Epidermal melanocyte (primary cell): Measurements from ENCODE around the gene LRP3.

Experiments
- DNase-seq: peaks from one replicate; pipeline ENCODE4 v3.0.0; 2011; ENCODE audit warnings: low spot score; ENCODE audit not compliant: insufficient read length

LRP3 gene

DNA sequence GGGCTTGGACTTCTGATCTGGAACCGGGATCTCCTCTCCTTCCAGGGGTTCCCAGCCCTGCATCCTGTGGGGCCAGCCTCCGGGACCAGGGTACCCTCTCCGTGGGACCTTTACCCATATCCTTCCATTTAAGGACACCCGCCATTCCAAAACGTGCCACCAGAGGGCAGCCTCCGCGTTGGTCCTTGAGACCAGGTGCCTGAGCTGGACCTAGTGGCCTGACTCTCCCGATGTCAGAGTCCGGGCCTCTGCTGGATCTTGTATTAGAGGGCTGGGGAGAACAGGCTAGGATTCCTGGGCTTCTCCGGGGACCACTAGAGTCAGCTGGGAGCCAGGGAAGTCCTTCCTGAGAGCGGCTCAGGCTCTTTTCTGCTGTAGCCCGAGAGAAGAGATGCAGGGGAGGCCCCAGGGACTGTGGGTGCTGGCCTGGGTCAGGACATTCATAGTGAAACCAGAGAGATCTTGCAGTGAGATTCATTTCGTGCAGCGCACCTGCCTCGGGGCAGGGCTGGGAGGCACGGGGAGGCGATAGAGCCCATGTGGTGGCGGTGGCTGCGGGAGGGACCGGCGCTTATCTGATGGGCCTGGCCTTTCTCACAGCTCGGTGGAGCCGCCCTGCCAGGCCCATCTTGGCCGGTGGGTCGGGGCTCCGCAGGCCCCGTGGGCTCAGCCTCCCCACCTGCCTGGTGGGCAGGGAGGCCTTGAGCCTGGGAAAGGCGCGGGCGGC, 41.3 kb downstream of the LRP3 start:
- DNase-seq = peak; percentile 85

GRCh38 chr19:33235996-33236350, 41.8 kb downstream of the LRP3 start:
- DNase-seq = no peak

GRCh38 chr19:33236696-33237390, 42.7 kb downstream of the LRP3 start:
- DNase-seq = no peak

DNA sequence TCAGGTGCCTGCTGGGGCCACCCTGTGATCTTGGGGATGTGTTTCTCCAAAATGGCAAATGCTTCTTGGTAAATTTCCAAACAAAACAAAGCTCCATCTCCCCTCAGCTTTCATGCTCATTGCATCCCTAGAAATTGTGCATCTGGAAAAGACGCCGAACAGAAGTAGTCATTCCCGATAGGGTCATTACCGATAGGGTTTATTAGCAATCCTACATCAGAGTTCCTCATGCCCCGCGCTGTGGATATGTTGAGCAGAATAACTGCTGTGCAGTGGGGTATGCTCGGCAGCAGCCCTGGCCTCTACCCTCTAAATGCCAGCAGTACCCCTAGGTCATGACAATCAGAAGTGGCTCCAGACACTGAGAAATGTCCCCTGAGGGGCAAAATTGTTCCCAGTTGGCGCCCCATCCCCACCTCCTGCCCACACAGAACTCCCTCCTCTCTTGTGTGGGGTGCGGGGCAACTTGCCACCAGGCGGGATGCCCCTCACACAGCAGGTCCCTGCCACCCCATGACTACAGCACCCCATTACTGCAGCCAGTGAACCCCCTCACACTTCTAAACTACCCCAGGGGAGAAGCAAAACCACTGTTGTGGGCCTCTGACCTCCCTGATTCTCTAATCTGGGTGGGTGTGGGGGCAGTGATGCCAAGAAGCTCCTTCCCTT, 44.5 kb downstream of the LRP3 start:
- DNase-seq = no peak

GRCh38 chr19:33239223-33239975, 45.3 kb downstream of the LRP3 start:
- no peak for DNase-seq

GRCh38 chr19:33240181-33240771, 46.1 kb downstream of the LRP3 start:
- no peak for DNase-seq

GRCh38 chr19:33241091-33241529, 47.0 kb downstream of the LRP3 start:
- no peak for DNase-seq

DNA sequence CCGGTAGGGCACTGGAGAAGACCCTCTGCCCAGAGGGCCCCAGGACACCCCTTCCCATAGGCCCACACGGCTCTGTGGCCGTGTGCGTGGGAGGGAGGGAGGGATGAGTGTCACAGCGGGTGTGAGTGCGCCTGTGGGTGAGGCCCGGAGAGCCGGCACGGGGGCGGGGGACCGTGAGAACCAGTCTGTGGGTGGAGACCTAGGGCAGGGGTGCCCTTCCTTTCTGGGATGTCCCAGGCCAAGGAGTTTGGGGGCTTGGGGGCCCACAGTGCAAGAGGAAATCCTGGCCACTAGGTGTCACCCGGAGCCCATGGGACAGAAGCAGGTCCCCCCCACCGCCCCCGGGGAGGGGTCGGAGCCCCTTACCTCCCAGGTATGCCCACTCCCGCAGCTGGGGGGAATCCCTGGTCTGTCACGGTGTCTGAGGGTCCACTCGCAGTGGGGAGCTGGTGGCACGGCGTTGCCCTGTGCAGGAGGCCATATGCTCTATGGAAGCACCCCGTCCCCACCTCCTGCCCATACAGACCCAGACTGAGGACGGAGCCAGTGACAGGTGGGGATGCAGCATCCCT, 47.5 kb downstream of the LRP3 start:
- DNase-seq = no peak

DNA sequence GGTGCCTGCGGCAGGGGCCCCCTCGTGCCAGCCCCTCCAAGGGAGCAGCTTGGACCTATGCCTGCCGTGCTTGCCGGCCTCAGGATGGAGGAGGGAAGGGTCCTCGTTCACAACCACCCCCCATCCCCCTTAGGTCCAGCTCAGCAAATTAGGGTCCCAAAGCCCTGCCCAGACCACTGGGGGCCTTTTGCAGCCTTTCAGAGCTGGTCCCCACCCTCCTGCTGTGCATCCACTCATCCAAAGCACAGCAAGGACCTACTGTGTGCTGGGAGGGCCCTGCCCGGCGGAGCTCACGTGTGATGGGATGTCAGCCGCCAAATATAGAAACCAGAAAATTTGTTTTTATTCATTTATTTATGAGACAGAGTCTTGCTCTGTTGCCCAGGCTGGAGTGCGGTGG, 48.0 kb downstream of the LRP3 start:
- no peak for DNase-seq

- DNase-seq = no peak
Measured at GRCh38 chr19:33242911-33243310, 48.8 kb downstream of the LRP3 start.

DNA sequence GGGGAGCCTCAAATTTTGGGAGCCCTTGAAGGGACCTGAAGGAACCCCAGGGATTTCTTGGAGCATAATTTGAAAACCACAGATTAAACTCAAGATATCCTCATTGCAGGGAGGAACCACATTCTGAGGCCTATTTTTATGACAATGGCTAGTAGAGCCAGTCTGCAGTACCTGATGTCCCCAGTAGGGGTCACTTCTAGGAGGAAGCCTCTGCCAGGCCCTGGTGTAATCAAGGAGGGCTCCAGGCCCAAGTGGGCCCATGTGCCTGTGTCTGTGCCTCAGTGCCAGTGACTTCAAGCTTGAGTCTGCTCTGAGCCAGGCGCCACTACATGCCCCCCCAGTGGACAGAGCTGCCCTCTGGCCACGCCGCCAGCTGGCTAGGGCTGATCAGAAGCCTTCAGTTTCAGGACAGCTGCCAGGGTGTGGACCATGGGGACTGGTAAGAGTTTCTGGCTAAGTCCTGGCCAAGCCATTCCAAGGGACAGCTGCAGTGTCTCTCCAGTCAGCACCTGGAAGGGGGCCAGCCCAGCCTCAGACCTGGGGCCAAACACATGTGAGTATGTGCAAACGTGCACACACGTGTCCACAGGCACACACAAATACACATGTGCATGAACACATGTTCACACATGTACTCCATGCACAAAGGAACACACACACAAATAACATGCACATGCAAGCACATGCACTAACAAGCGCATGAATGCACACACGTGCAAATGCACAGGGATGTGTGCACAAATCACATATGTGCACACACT, 52.0 kb downstream of the LRP3 start:
- DNase-seq = no peak

DNA sequence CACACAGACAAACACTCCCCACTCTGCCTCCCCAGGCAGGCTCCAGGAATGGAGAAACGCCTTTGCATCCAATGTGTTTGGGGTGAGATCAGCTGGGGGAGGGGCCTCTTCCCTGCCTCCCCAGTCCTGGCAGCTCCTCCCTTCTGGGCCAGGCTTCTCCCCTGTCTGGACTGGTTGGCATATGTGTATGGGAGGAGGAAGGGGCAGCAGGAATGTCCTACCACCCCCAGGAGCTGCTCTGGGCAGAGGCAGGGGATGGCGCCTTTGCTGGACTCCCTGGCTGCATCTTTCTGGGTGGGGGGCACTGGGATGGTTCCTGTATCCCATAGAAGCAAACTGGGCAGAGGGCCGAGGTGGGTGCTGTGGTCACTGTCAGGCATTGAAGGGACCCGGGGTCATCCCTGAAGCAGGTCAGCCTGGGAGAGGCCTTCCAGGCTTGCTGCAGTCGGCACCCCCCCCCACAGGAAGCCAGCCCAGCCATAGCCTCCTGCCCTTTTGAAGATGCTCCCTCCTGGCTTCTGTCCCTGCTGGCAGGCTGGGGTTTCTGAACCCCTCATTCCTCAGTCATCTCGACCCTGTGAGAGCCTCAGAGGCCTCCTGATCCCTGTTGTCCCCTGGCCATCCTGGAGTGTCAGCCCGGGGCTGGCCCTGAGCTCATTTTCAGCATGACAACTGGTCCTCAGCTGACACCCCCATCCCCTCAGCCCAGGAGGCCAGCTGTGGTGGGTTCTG, 52.7 kb downstream of the LRP3 start:
- DNase-seq = no peak

DNA sequence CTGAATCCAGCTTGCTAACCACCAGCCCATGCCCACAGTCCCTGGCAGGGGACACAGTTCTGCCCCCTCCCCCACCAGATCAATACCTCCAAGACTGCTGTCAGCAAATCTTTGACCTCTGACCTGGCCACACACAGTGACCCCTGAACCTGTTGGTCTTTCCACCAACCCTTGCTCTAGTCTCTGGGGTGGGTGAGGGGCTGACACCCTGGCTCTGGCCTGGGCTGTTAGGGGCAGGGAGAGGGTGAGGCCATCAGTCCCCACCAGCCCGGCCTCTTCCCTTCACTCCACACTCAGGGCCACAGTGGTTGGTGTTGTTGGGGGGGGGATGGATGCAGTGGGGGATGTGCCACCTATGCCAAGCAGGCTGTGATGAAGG, 53.3 kb downstream of the LRP3 start:
- DNase-seq = no peak

DNA sequence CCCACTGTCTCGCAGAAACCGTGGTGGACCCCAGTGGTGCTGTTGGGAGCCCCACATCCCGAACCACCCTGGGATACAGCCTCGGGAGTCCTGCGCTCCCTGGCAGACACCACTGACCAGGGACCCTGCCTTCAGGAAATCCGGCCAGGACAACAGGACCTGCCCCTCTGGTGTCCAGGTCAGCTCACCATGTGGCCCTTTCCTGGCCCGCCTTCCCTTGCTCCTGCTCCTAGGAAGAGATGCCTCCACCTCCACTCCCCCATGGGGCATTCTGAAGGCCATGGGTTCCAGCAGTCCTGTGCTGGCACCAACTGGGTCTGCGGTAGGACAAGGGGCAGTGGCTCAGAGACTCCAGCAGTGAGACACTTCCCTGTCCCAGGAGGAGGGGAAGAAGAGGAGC, 54.0 kb downstream of the LRP3 start:
- no peak for DNase-seq

DNA sequence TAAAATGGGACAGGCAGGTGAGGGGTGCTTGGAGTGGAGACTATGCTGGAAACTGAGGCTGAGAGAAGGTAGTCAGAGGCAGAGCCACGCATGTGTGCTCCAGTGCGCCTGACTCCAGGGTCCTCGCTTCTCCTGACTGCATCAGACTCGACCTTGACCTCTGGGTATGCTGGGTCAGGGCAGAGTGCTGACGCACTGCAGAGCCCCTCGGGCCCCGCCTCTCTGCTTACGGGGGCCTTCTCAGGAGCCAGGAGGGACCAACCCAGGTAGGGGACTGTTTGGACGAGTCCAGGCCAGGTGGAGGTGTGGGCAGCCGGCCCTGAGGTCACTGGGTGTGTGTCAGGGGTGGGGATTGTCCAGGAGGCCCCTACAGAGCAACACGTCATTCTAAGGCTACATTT, 54.4 kb downstream of the LRP3 start:
- DNase-seq = no peak

- DNase-seq = no peak
Measured at GRCh38 chr19:33248954-33249613, 55.0 kb downstream of the LRP3 start.

GRCh38 chr19:33249740-33250366, 55.7 kb downstream of the LRP3 start:
- DNase-seq = no peak

DNA sequence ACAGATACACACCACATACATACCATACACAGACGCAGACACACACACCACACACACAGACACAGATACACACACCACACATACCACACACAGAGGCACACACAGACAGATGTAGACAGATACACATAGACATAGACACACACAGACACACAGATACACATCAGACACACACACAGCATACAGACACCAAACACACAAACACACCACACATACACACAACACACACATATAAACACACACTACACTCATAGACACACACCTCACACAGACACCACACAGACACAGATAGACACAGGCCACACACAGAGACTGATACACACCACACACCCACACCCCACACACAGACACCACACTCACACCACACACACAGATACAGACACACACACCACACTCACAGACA, 56.4 kb downstream of the LRP3 start:
- no peak for DNase-seq

- DNase-seq = no peak
Measured at GRCh38 chr19:33251076-33251475, 56.9 kb downstream of the LRP3 start.
